ENCODE results near the gene FCHSD2. TPM values are rescaled to one million over a fixed set of nuclear protein-coding genes. Genes with fewer than 3 reads are reported as not detected.

FCHSD2 gene
- total and polyA plus RNA-seq, 2 of the 13 experiments (the other 11 are each of a cell fraction or from before 2014, with no cell fraction given), result 20.5 to 24.8 TPM

DNA sequence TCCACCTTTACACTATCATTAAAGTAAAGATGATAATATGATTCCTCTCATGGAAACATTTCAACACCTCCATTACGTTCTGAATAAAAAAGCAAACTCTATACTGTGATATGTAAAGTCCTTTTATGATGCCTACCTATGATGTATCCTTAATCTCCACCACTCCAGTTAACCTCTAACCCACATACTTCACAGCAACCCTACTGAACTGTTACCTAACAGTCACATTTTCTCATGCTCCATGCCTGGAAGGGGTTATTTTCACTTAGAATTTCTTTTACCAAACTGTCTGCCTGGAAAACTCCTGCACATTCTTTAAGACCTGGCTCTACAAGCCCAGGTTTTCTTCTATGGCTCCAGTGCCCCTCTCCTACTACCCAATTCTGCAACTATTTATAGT, 129.1 kb downstream of the FCHSD2 start (continued):
- TF ChIP-seq, protein P1, sequence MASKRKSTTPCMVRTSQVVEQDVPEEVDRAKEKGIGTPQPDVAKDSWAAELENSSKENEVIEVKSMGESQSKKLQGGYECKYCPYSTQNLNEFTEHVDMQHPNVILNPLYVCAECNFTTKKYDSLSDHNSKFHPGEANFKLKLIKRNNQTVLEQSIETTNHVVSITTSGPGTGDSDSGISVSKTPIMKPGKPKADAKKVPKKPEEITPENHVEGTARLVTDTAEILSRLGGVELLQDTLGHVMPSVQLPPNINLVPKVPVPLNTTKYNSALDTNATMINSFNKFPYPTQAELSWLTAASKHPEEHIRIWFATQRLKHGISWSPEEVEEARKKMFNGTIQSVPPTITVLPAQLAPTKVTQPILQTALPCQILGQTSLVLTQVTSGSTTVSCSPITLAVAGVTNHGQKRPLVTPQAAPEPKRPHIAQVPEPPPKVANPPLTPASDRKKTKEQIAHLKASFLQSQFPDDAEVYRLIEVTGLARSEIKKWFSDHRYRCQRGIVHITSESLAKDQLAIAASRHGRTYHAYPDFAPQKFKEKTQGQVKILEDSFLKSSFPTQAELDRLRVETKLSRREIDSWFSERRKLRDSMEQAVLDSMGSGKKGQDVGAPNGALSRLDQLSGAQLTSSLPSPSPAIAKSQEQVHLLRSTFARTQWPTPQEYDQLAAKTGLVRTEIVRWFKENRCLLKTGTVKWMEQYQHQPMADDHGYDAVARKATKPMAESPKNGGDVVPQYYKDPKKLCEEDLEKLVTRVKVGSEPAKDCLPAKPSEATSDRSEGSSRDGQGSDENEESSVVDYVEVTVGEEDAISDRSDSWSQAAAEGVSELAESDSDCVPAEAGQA (IDR thresholded peaks at IDR 0.05; ENCODE audit: low read depth), result no peak
- TF ChIP-seq, protein P1 (CRISPR knock-in tag; IDR thresholded peaks at IDR 0.05; ENCODE audit: borderline replicate concordance), result no peak
- TF ChIP-seq SSRP1 (CRISPR knock-in tag; IDR thresholded peaks at IDR 0.05) (no peak), RARA (CRISPR knock-in tag; IDR thresholded peaks at IDR 0.05) (no peak), RBFOX2 (IDR thresholded peaks at IDR 0.05; ENCODE audit: low read depth, low read length) (no peak), PTBP1 (IDR thresholded peaks at IDR 0.05; ENCODE audit: low read depth, low read length, poor library complexity, severe bottlenecking) (no peak), ZNF234 (CRISPR knock-in tag; conservative IDR thresholded peaks at IDR 0.05) (no peak)
- TF ChIP-seq, protein P2, sequence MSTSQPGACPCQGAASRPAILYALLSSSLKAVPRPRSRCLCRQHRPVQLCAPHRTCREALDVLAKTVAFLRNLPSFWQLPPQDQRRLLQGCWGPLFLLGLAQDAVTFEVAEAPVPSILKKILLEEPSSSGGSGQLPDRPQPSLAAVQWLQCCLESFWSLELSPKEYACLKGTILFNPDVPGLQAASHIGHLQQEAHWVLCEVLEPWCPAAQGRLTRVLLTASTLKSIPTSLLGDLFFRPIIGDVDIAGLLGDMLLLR (CRISPR knock-in tag; IDR thresholded peaks at IDR 0.05), result no peak
- TF ChIP-seq, protein P3, sequence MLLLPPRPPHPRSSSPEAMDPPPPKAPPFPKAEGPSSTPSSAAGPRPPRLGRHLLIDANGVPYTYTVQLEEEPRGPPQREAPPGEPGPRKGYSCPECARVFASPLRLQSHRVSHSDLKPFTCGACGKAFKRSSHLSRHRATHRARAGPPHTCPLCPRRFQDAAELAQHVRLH (CRISPR knock-in tag; IDR thresholded peaks at IDR 0.05; ENCODE audit: borderline replicate concordance, low read depth), result no peak
